HepG2 (cell line): ENCODE data around the gene TUBGCP5. TPM values are rescaled to one million over a fixed set of nuclear protein-coding genes. Genes with fewer than 3 reads are reported as not detected.

Experiments
- FOSL2 ChIP-seq: sonication (generic); formaldehyde crosslinking; IDR thresholded peaks from 2 replicates; pipeline ENCODE4 v1.4.0; 2020; ENCODE audit warnings: missing genetic modification reagents
- IKZF1 ChIP-seq: fragments of 450-650 bp; IDR thresholded peaks from 2 replicates; pipeline ENCODE4 v1.7.1; 2016
- KAT8 ChIP-seq: IDR thresholded peaks from 2 replicates; pipeline ENCODE4 v1.6.1; 2016; ENCODE audit warnings: missing genetic modification reagents, missing compliant biosample characterization
- KMT2B ChIP-seq: IDR thresholded peaks from 2 replicates; pipeline ENCODE4 v1.6.1; 2016; ENCODE audit warnings: missing genetic modification reagents, missing compliant biosample characterization
- MATR3 ChIP-seq: sonication (generic); formaldehyde crosslinking; IDR thresholded peaks from 2 replicates; pipeline ENCODE4 v1.4.0; 2020; ENCODE audit warnings: missing genetic modification reagents
- PHF8 ChIP-seq: sonication (generic); formaldehyde crosslinking; IDR thresholded peaks from 2 replicates; pipeline ENCODE4 v1.5.0; 2020; ENCODE audit warnings: missing genetic modification reagents
- RBFOX2 ChIP-seq: fragments of 200-400 bp; formaldehyde crosslinking; IDR thresholded peaks from 2 replicates; pipeline ENCODE4 v1.6.1; 2017; ENCODE audit warnings: low read depth, mild to moderate bottlenecking, low read length
- ZFY ChIP-seq: sonication (generic); formaldehyde crosslinking; IDR thresholded peaks from 2 replicates; pipeline ENCODE4 v1.4.0; 2020; ENCODE audit warnings: missing genetic modification reagents
- ZKSCAN8 ChIP-seq: IDR thresholded peaks from 2 replicates; pipeline ENCODE4 v1.6.1; 2016; ENCODE audit warnings: borderline replicate concordance, missing genetic modification reagents, missing compliant biosample characterization
- ZNF329 ChIP-seq: sonication (generic); formaldehyde crosslinking; IDR thresholded peaks from 2 replicates; pipeline ENCODE4 v1.9.0; 2021; ENCODE audit warnings: low read depth, mild to moderate bottlenecking, missing genetic modification reagents
- ZNF354B ChIP-seq: sonication (generic); formaldehyde crosslinking; IDR thresholded peaks from 2 replicates; pipeline ENCODE4 v1.8.0; 2022; ENCODE audit warnings: mild to moderate bottlenecking, missing genetic modification reagents
- ZNF567 ChIP-seq: sonication (generic); formaldehyde crosslinking; IDR thresholded peaks from 2 replicates; pipeline ENCODE4 v1.8.1; 2023; ENCODE audit warnings: mild to moderate bottlenecking, missing genetic modification reagents, borderline replicate concordance
- ZNF850 ChIP-seq: sonication (generic); formaldehyde crosslinking; conservative IDR thresholded peaks from 2 replicates; pipeline ENCODE4 v1.9.0; 2021; ENCODE audit warnings: mild to moderate bottlenecking, missing genetic modification reagents
- ZSCAN20 ChIP-seq: sonication (generic); formaldehyde crosslinking; IDR thresholded peaks from 2 replicates; pipeline ENCODE4 v1.4.0; 2020; ENCODE audit warnings: missing genetic modification reagents, mild to moderate bottlenecking, borderline replicate concordance
- ZSCAN21 ChIP-seq: sonication (generic); formaldehyde crosslinking; IDR thresholded peaks from 2 replicates; pipeline ENCODE4 v1.8.0; 2022; ENCODE audit warnings: mild to moderate bottlenecking, missing genetic modification reagents, moderate library complexity, borderline replicate concordance
- polyA plus RNA-seq, 8 experiments: library from polyadenylated mRNA; depleted of rRNA in 3 of 8; stranded (reverse) in 7 of 8; unstranded in 1 of 8; fragments of >200 nt; fragmentation: Illumina TruSeq in 4 of 8; extraction: Trizol in 4 of 8; gene quantifications; 2 replicates each; pipeline versions ENCODE4 v1.2.1 to v1.2.3, GENCODE V29; 2011 to 2016; ENCODE audit warnings: low read depth in 4 of 8, missing spikeins in 1 of 8, mixed read lengths in 1 of 8; ENCODE audit not compliant: insufficient read depth in 1 of 8
- total RNA-seq, 5 experiments: library from RNA; depleted of rRNA; stranded (reverse); fragments of >200 nt; fragmentation: Illumina TruSeq; extraction: Trizol; gene quantifications; 2 replicates each; pipeline ENCODE4 v1.2.3, GENCODE V29; 2016; ENCODE audit warnings: low read depth in 1 of 5
- TF ChIP-seq, protein P1 (sequence below), 2 experiments: IDR thresholded peaks; 2 replicates each; pipeline ENCODE4 v1.6.1; 2011 to 2012; ENCODE audit warnings: low read length in 2 of 2, borderline replicate concordance in 1 of 2, low read depth in 1 of 2, mild to moderate bottlenecking in 1 of 2, moderate library complexity in 1 of 2
- TF ChIP-seq, protein P2 (sequence below): IDR thresholded peaks from 2 replicates; pipeline ENCODE4 v1.6.1; 2016; ENCODE audit warnings: low read depth, control low read depth
- TF ChIP-seq, protein P3 (sequence below): sonication (generic); formaldehyde crosslinking; IDR thresholded peaks from 2 replicates; pipeline ENCODE4 v1.8.0; 2023; ENCODE audit warnings: mild to moderate bottlenecking, missing genetic modification reagents
- TF ChIP-seq, protein P4 (sequence below): sonication (generic); formaldehyde crosslinking; IDR thresholded peaks from 2 replicates; pipeline ENCODE4 v1.4.0; 2020; ENCODE audit warnings: missing genetic modification reagents

The TUBGCP5 gene
- total and polyA plus RNA-seq, 2 of the 13 experiments (the other 11 are each of a cell fraction or from before 2014, with no cell fraction given): 7.2 to 25.0 TPM

DNA sequence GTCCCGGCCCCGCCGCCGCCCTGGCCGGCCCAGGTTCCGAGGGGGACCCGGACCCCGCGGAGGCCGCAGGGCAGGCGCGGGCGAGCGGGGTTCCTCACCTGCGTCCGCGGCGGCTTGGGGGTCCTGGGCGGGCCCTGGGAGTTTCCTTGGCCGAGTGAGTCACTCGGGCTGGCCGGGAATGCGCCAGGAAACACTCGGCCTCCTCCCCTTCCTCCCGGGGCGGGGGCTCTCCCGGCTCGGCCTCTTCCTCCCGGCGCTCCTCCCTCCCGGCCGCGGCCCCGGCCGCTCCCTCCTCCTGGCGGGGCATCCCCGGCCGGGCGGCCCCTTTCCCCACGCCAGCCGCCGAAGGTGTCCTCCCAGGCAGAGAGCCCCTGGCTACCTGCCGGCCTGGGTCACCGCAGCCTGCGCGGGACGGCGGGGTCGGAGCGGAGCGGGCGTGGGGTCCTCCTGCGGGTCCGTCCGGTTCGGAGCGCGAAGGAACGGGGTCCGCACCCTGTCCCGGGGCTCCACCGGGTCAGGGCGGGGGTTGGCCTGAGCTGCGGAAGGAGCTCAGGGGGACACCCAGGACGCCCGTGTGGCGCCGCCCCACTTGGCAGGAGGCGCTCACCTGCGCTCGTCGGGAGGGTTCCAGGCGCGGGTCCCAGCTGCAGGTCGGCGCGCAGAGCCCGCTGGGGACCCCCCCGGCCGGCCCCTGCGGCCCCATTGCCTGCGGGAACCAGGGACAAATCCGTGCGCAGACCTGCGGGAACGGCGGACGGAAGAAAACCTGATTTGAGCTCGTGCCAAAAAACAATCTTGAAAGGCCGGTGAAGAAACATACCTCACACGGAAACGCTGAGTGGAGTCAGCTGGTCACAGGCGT, 58.9 kb downstream of the TUBGCP5 start, which contains the start of gene CYFIP1 (continued):
- TF ChIP-seq, protein P1, sequence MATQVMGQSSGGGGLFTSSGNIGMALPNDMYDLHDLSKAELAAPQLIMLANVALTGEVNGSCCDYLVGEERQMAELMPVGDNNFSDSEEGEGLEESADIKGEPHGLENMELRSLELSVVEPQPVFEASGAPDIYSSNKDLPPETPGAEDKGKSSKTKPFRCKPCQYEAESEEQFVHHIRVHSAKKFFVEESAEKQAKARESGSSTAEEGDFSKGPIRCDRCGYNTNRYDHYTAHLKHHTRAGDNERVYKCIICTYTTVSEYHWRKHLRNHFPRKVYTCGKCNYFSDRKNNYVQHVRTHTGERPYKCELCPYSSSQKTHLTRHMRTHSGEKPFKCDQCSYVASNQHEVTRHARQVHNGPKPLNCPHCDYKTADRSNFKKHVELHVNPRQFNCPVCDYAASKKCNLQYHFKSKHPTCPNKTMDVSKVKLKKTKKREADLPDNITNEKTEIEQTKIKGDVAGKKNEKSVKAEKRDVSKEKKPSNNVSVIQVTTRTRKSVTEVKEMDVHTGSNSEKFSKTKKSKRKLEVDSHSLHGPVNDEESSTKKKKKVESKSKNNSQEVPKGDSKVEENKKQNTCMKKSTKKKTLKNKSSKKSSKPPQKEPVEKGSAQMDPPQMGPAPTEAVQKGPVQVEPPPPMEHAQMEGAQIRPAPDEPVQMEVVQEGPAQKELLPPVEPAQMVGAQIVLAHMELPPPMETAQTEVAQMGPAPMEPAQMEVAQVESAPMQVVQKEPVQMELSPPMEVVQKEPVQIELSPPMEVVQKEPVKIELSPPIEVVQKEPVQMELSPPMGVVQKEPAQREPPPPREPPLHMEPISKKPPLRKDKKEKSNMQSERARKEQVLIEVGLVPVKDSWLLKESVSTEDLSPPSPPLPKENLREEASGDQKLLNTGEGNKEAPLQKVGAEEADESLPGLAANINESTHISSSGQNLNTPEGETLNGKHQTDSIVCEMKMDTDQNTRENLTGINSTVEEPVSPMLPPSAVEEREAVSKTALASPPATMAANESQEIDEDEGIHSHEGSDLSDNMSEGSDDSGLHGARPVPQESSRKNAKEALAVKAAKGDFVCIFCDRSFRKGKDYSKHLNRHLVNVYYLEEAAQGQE (IDR thresholded peaks at IDR 0.05; ENCODE audit: borderline replicate concordance in 1 of 2, low read depth in 1 of 2, low read length in 2 of 2): no peak
- no peak for TF ChIP-seq ZNF354B (CRISPR knock-in tag)
- TF ChIP-seq PHF8: peak; percentile 82
- TF ChIP-seq, protein P2, sequence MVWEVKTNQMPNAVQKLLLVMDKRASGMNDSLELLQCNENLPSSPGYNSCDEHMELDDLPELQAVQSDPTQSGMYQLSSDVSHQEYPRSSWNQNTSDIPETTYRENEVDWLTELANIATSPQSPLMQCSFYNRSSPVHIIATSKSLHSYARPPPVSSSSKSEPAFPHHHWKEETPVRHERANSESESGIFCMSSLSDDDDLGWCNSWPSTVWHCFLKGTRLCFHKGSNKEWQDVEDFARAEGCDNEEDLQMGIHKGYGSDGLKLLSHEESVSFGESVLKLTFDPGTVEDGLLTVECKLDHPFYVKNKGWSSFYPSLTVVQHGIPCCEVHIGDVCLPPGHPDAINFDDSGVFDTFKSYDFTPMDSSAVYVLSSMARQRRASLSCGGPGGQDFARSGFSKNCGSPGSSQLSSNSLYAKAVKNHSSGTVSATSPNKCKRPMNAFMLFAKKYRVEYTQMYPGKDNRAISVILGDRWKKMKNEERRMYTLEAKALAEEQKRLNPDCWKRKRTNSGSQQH (CRISPR knock-in tag): 0 out of 2 replicates have a peak, but pooled peaks have one; percentile 15
- TF ChIP-seq, protein P3, sequence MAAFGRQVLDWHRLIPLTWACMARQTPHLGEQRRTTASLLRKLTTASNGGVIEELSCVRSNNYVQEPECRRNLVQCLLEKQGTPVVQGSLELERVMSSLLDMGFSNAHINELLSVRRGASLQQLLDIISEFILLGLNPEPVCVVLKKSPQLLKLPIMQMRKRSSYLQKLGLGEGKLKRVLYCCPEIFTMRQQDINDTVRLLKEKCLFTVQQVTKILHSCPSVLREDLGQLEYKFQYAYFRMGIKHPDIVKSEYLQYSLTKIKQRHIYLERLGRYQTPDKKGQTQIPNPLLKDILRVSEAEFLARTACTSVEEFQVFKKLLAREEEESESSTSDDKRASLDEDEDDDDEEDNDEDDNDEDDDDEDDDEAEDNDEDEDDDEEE (CRISPR knock-in tag): 0 out of 2 replicates have a peak, but pooled peaks have one; percentile 20
- TF ChIP-seq ZSCAN21 (CRISPR knock-in tag): peak; percentile 71
- TF ChIP-seq MATR3 (CRISPR knock-in tag): no peak
- TF ChIP-seq ZNF850 (CRISPR knock-in tag): no peak
- TF ChIP-seq KMT2B (CRISPR knock-in tag): peak; percentile 32; the same call in 1 of the 2 replicates
- TF ChIP-seq IKZF1: no peak
- TF ChIP-seq ZSCAN20 (CRISPR knock-in tag): 0 out of 2 replicates have a peak, but pooled peaks have one; percentile 40
- peak; percentile 86 for TF ChIP-seq FOSL2 (CRISPR knock-in tag)
- no peak for TF ChIP-seq ZNF329 (CRISPR knock-in tag)
- no peak for TF ChIP-seq ZNF567 (CRISPR knock-in tag)
- peak; percentile 78 for TF ChIP-seq RBFOX2
- peak; percentile 85 for TF ChIP-seq ZFY (CRISPR knock-in tag)
- TF ChIP-seq, protein P4, sequence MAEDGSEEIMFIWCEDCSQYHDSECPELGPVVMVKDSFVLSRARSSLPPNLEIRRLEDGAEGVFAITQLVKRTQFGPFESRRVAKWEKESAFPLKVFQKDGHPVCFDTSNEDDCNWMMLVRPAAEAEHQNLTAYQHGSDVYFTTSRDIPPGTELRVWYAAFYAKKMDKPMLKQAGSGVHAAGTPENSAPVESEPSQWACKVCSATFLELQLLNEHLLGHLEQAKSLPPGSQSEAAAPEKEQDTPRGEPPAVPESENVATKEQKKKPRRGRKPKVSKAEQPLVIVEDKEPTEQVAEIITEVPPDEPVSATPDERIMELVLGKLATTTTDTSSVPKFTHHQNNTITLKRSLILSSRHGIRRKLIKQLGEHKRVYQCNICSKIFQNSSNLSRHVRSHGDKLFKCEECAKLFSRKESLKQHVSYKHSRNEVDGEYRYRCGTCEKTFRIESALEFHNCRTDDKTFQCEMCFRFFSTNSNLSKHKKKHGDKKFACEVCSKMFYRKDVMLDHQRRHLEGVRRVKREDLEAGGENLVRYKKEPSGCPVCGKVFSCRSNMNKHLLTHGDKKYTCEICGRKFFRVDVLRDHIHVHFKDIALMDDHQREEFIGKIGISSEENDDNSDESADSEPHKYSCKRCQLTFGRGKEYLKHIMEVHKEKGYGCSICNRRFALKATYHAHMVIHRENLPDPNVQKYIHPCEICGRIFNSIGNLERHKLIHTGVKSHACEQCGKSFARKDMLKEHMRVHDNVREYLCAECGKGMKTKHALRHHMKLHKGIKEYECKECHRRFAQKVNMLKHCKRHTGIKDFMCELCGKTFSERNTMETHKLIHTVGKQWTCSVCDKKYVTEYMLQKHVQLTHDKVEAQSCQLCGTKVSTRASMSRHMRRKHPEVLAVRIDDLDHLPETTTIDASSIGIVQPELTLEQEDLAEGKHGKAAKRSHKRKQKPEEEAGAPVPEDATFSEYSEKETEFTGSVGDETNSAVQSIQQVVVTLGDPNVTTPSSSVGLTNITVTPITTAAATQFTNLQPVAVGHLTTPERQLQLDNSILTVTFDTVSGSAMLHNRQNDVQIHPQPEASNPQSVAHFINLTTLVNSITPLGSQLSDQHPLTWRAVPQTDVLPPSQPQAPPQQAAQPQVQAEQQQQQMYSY: 0 out of 2 replicates have a peak, but pooled peaks have one; percentile 32
- TF ChIP-seq ZKSCAN8: peak; percentile 26; the same call in 1 of the 2 replicates
- TF ChIP-seq KAT8: 0 out of 2 replicates have a peak, but pooled peaks have one; percentile 37
